Esophagus mucosa (tissue), 1 donor: ENCODE measurements around the gene SIPA1L2. TPM values are rescaled to one million over a fixed set of nuclear protein-coding genes. Genes with fewer than 3 reads are reported as not detected.

ENCODE experiments used
- ATAC-seq: fragments of 200-7000 bp; cut with Tn5 transposase; one replicate; pipeline ENCODE4 v1.9.1; 2020
- total RNA-seq: library from RNA; stranded (reverse); gene quantifications from one replicate; pipeline ENCODE4 v1.2.4, GENCODE V29; 2023
- donor health status: DM: yes; HTN: yes; CAD: no.

Gene SIPA1L2
- total RNA-seq, 1 donor from 2014 or later, result 36.9 TPM

DNA sequence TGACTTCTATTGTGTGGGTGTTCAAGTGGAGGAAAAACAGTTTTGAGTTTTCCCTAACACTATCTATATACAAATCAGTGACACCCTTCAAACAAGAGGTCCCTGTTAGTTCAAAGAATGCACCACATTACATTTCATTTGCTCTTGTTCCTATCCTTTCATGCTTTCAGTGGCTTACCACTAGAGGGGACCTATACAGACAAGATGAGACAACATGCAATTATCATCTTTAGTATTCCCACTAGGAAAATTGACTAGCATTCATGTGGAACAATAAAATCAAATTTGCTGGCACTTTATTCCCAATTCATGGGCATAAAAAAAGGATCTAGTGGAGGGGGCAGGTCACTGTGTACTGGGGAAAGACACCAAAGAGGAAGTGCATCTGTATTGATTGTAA lies 13.3 kb upstream of the SIPA1L2 start:
- no peak for ATAC-seq

GRCh38 chr1:232641507-232641906 lies 11.6 kb upstream of the SIPA1L2 start:
- ATAC-seq, result no peak

DNA sequence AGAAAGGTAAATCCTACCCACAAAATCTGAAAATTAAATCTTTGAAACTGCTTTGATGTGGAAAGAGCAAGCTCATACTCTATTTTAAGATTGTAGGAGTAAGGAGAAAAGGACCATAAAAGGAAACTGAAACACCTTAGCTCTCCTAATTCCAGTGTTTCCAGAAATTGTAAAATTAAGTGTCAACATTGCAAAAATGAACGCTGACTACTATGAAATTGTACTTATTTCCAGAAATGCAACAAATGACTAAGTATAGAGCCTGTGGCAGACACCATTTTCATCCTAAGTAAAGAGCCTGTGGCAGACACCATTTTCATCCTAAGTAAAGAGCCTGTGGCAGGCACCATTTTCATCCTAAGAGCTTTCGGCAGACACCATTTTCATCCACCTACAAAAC lies 6.9 kb upstream of the SIPA1L2 start:
- ATAC-seq, result no peak

DNA sequence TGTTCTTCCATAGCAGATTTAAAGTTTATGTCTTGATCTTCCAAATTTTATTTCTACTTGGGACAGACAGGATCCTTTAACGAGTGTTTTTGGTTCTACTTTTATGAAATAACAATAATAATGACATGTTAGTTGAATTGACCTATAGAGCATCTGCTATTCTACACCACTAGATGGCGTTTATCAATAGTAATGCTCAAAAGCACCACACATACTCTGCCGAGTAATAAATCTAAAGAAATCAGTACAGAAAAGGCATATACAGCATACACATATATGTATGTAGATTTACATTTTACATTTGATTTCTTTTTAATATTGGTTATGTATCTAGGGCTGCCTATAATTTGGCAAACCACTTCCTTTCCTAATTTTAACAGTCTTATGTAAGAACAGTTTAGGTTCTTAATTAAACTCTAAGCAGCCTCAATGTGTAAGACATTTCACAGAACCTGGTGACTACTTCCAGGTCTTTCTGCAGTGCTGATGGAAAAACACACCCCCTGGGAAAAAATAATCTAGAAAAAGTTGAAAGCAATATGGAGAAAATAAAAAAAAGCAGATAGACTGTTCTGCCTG lies 5.9 kb upstream of the SIPA1L2 start:
- peak; percentile 73 for ATAC-seq

DNA sequence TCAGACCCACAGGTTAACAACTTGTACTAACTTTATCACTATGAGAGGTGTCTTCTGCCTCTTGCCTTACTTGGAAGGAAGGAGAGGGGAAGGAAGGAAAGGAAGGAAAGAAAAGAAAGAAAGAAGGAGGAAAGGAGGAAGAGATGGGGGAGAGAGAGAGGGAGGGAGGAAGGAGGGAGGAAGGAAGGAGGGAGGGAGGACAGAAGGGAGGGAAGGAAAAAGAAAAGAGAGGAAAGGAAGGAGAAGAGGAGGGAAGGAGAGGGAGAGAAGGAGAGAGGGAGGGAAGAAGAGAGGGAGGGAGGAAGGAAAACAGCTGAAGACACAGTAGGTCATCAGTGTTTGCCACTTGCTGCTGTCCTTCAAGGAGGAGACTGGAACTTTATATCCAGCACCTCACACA lies 5.3 kb upstream of the SIPA1L2 start:
- ATAC-seq, result no peak

DNA sequence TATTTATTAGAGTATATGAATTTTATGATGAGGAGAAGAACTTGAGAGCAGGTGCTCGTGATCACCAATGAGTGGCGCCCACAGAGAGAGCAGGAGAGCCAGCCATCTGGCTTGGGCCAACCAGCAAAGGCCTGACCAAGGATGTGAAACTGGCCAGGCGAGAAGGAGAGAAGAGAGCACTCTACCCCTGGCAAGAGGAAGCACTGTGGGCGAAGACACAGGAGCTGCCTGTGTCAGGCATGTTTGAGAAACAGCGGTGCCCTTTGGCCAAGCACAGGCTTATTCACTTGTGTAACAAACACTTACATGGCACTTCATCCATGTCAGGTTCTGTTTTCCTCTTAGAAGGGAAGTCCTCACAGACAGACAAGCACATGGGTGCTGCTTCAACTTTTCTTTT lies 4.2 kb upstream of the SIPA1L2 start:
- no peak for ATAC-seq

DNA sequence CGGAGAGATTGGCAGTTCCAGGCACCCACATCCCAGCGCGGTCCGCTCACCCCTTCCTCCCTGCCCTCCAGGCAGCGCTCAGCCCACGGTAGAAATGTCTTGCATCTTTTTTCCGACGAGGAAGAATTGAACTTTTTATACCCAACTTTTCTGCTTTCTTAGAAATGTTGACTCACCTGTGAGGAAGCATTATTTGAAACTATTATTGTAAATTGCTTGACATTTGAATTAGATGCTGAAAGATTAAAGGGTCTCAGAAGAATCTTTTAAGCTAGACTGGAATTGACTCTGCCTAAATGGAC lies 912 bp upstream of the SIPA1L2 start:
- no peak for ATAC-seq

GRCh38 chr1:232629250-232630046 lies 485 bp downstream of the SIPA1L2 start:
- no peak for ATAC-seq

DNA sequence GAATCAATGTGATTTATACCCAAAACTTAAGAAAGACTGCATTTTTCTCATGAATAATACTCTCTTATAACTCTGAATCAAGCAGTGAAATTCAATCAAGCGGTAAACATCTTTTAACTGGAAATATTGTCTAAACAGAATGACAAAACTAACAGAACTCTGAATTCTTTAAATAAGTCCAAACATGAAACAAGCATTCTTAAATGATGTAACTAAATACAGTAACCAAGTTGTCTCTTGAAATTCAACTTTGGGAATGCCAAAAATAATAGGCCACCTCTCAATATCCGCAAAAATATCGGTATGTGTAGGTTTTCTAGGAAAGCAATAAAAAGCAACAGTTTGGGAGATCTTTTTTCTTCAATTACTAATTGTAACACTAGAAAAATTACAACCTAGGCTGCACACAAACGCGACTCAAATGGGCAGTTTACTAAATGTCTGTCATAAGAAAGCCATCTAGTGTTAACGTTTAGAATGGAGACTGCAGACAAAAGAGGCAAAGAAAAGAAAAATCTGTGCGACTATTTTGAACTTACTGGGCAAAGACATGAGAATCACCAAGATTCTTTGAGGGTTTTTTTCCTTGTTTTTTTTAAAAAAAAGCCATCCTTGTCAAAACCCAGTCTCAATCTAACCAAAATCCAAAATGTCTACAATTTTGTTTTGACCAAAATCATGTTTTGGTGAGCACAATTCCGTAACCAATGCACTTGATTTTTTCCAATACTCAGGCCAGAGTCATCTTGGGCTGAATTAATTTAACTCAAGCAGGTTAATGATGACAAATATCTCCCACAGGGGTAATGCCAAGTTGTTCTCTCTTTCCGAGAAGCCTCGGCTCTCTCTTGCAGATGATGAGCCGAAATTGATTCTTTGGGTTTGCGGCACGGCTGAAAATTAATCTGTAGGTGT lies 1.3 kb downstream of the SIPA1L2 start:
- no peak for ATAC-seq

DNA sequence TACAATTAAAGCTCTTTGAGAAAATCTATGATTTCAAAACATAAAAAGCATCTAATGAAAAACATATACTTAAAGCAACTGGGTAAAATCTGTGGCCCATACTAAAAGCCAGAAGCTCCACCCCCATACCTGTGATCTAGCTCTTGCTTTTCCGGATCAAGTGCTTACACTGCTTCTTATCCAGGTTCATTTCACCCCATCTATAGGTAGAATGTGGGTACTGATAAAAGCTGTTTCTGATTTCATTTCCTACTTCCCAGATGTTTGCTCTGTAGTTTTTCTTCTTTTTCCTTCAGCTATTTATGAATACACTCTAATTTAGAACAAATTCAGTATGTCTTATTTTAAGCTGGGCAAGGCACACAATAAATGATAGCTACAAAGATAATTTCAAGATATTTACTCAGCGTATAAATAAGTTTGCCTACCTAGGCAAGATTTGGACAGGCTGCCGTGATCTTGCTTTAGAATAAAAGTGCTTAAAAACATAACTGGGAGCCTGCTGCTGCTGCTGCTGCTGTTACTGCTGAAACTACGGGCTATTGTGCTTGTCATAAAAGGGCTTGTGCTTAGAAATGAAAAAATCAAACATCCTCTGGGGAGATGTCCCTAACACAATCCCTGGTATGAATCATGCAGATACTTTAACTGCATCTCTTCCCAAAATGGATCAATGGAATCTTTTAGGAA lies 2.1 kb downstream of the SIPA1L2 start:
- ATAC-seq, result peak; percentile 55

GRCh38 chr1:232627171-232627570 lies 2.8 kb downstream of the SIPA1L2 start:
- no peak for ATAC-seq

DNA sequence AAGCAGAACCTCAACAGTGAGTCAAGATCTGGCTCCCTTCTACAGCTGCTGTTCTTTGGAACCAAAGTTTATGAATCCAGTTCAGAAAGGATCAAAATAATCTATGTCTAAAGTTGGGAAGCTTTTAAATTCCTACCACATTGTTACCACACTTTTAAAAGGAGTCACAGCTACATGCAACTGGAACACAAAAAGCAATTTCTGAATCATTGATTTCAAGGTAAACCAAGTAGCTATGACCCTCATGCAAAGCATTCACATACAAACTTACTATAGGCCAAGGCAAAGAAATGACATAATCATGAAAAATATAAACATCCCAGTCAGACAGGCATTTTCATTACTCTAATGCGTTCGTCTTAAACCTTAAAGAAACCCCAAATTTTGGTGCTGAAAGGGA lies 3.5 kb downstream of the SIPA1L2 start:
- ATAC-seq, result no peak

DNA sequence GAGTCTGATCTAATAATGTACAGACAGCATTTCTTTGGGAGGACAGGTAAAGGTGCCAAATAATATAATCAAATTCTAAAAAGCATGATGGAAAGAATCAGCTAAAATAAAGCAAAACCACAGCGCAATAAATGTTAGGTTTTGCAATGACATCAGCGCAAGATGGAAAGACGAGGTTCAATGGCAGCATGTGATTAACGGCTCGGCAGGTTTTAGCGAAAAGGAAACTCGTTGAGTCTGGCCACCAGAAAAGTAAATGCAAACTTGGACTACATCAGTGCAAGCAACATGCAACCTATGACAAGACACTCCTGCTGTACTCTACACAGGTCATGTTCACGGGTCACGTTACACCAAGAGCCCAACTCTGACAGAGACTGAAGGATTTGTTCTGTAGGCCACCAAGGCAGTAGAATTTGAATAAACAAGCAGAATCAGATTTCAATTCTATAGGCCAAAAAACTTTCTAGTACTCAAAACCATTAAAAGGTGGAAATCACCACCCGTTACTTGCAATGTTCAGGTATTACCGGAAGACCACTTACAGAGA lies 4.5 kb downstream of the SIPA1L2 start:
- ATAC-seq, result no peak

DNA sequence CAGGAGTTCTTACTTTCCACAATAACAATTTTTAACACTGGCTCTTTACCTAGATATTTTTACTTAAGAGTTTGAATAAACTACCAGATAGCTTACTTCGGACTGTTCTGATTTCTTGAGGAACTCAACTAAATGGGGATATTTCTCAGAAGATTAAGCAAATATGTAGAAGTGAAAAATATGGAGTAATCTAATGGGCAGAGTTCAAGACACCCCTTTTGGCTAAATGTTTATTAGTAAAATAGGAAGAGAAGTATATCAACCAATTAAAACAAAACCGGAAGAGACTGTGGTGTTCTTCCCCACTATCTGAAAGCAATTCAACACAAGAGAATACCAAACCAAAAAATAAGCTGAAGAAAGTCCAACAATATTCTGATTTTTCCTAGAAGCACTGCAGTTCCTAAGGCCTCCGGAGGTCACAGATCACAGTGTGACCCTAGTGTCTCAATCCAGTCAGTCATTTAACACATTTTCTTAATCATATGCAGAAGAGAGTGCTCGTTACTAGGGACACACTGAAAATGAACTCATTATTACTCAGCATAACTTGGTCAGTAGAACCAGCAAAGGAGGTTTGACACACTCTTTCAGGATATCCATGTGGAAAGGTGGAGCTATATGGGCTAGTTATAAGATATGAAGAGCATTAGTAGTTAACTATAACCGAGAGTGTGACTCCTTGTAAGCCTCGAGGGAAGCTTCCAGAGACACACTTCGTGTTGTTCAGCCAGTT lies 5.2 kb downstream of the SIPA1L2 start:
- ATAC-seq, result peak; percentile 82

DNA sequence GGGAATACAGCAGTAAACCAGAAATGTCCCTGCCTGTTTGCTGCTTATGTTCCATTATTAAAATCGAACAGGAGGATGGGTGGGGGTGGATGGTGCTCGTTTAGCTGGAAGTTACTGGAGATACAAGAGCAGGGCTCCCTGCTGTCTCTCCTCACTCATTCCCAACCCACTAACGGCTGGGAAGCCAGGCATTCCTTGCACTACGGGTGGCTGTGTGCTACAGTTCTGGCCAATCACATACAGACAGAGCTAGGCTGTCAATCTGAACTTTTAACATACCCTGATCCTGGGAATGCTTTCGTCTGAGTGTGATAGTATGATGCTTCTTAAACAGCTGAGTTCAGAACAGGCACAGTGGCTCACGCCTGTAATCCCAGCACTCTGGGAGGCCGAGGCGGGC lies 7.0 kb downstream of the SIPA1L2 start:
- ATAC-seq, result no peak

DNA sequence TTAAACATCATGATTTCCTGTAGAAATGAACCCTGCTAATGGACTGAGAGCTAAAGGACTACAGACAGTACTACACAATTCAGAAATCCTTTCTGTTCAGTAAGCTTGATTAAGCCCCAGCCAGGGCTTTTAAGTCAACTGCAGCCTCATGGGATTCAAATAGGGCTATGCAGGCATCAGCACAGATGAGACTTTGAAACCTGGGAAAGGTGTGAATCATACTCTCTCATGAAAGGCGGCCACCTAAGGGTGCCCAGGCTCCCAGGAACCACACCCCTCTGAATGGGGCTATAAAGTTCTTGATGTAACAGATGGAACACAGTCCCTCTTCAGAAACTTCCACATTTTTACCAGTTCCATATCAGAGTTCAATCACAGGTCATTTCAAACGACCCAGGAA lies 7.6 kb downstream of the SIPA1L2 start:
- ATAC-seq, result peak; percentile 70

DNA sequence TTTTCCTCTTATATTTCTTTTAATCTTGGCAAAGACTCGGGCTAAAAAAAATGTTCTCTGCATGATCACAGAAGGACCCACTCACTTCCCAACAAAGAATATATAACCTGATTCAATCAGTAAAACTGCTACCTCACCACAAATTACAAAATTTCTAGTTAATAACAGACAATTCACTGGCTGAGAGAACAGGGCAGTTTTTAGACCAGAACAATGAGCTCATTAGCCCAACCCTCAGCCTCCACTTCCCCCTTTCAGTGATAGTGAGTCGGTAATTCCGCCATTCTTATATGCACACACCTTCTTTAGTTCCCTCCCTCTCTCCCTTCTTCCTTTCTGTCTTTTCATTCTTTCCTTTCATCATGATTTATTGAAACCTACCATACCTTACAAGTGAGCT lies 8.9 kb downstream of the SIPA1L2 start:
- no peak for ATAC-seq

GRCh38 chr1:232620356-232620969 lies 9.5 kb downstream of the SIPA1L2 start:
- ATAC-seq, result no peak

- ATAC-seq, result no peak
Measured at GRCh38 chr1:232617237-232617636, 12.7 kb downstream of the SIPA1L2 start.

DNA sequence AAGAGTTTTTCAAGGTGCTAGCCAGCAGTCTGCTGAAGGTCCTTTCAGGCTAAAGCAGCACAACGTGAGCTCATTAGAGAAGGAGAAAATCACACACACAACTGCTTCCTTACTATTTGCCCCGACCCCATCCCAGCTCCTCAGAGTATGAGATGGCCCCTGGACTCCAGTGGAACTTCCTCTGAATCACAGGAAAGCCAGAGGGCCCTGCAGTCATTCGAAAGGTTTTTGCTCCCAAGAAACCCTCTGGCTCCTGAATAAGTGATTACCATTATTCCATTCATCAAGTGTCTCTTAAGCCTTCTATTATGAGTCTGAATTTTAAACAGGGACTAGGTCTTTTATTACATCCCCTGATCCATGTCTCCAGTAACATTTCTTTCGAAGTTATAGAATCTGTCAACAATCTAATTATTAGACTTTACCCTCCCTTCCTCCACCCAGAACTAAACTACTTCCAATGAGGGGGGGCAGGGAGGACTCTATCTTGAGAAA lies 14.6 kb downstream of the SIPA1L2 start:
- ATAC-seq, result no peak

DNA sequence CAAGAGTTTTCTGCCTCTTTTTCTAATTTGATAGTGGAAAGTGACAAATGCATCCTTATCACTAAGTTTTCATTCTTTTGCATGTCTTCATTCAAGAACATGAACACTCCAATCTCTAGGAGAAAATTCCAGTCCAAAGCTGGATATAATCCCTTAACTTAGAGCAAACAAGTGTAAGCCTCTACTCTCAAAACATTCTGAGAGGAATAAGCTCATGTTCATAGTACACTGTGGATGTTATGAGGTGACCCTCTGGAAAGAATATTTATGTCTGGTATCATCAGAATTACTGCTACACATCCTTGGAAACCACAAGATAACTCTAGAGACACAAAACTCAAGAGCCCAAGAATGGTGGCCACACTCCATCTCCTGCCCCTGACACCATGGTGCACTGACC lies 15.1 kb downstream of the SIPA1L2 start:
- no peak for ATAC-seq
